WTC11 (cell line): ENCODE data around the gene NTMT2. TPM values are rescaled to one million over a fixed set of nuclear protein-coding genes. Genes with fewer than 3 reads are reported as not detected.

Source experiments
- ATAC-seq: fragments of 200-7000 bp; cut with Tn5 transposase; 2 replicates; pipeline ENCODE4 v1.10.0; 2021; ENCODE audit warnings: mild to moderate bottlenecking, moderate library complexity
- CTCF ChIA-PET: fragments of 300-600 bp; sonication (Branson Sonifier 250); formaldehyde crosslinking; loops from one replicate; lab custom pipeline; 2021; ENCODE audit warnings: antibody characterized with exemption; lab: Charles Lee
- POLR2A ChIA-PET: fragments of 350-600 bp; sonication (Branson Sonifier 250); formaldehyde crosslinking; loops from one replicate; lab custom pipeline; 2021; ENCODE audit warnings: antibody characterized with exemption; lab: Charles Lee
- DNase-seq: peaks from one replicate; pipeline ENCODE4 v3.0.0; 2021; ENCODE audit warnings: low spot score
- H3K27ac Mint-ChIP-seq: 2 replicates; pipeline ENCODE4 v1.8.0; 2021; ENCODE audit warnings: mixed read lengths
- H3K27me3 Mint-ChIP-seq: 2 replicates; pipeline ENCODE4 v1.8.0; 2021; ENCODE audit warnings: low read depth, mild to moderate bottlenecking, moderate library complexity, mixed read lengths
- H3K36me3 Mint-ChIP-seq: 2 replicates; pipeline ENCODE4 v1.8.0; 2021; ENCODE audit warnings: mixed read lengths
- H3K4me1 Mint-ChIP-seq: 2 replicates; pipeline ENCODE4 v1.8.0; 2022; ENCODE audit warnings: mixed read lengths
- H3K4me3 Mint-ChIP-seq: 2 replicates; pipeline ENCODE4 v1.8.0; 2021; ENCODE audit warnings: mild to moderate bottlenecking, moderate library complexity, mixed read lengths
- H3K9me3 Mint-ChIP-seq: 2 replicates; pipeline ENCODE4 v1.8.0; 2021; ENCODE audit warnings: mixed read lengths
- ARID4B ChIP-seq: sonication (generic); formaldehyde crosslinking; IDR thresholded peaks from 2 replicates; pipeline ENCODE4 v1.8.0; 2023; ENCODE audit warnings: missing genetic modification reagents, mild to moderate bottlenecking, borderline replicate concordance
- JAZF1 ChIP-seq: fragments of 250-450 bp; sonication (Bioruptor Pico); IDR thresholded peaks from 2 replicates; pipeline ENCODE4 v1.9.0; 2021; ENCODE audit warnings: moderate library complexity, mild to moderate bottlenecking, inconsistent platforms
- MLX ChIP-seq: sonication (generic); formaldehyde crosslinking; IDR thresholded peaks from 2 replicates; pipeline ENCODE4 v1.8.1; 2023; ENCODE audit warnings: mild to moderate bottlenecking, missing genetic modification reagents, moderate library complexity
- NR1H2 ChIP-seq: sonication (generic); formaldehyde crosslinking; IDR thresholded peaks from 2 replicates; pipeline ENCODE4 v1.9.0; 2021; ENCODE audit warnings: mild to moderate bottlenecking, moderate library complexity, missing genetic modification reagents
- NR3C1 ChIP-seq: sonication (generic); formaldehyde crosslinking; conservative IDR thresholded peaks from 2 replicates; pipeline ENCODE4 v1.8.1; 2023; ENCODE audit warnings: low read depth, mild to moderate bottlenecking, missing genetic modification reagents
- SMAD3 ChIP-seq: sonication (generic); formaldehyde crosslinking; IDR thresholded peaks from 2 replicates; pipeline ENCODE4 v1.8.0; 2022; ENCODE audit warnings: missing genetic modification reagents, mild to moderate bottlenecking, borderline replicate concordance
- TEAD1 ChIP-seq: sonication (generic); formaldehyde crosslinking; IDR thresholded peaks from 2 replicates; pipeline ENCODE4 v1.8.0; 2022; ENCODE audit warnings: mild to moderate bottlenecking, missing genetic modification reagents
- ZNF532 ChIP-seq: fragments of 250-450 bp; sonication (Bioruptor Pico); IDR thresholded peaks from 2 replicates; pipeline ENCODE4 v1.9.0; 2021; ENCODE audit warnings: mild to moderate bottlenecking, borderline replicate concordance
- total RNA-seq: library from RNA; stranded (reverse); gene quantifications from 3 replicates; pipeline ENCODE4 v1.2.3, GENCODE V29; 2021
- TF ChIP-seq, protein P1 (sequence below): fragments of 250-450 bp; sonication (Bioruptor Pico); IDR thresholded peaks from 2 replicates; pipeline ENCODE4 v1.8.0; 2021; ENCODE audit warnings: mild to moderate bottlenecking
- TF ChIP-seq, protein P2 (sequence below): fragments of 250-450 bp; sonication (Bioruptor Pico); IDR thresholded peaks from 2 replicates; pipeline ENCODE4 v1.9.0; 2021; ENCODE audit warnings: mild to moderate bottlenecking
- TF ChIP-seq, protein P3 (sequence below): fragments of 200-600 bp; IDR thresholded peaks from 2 replicates; pipeline ENCODE4 v1.8.0; 2022; ENCODE audit warnings: antibody characterized with exemption

Gene NTMT2
- total RNA-seq, 1 experiment from 2014 or later, result 0.24 TPM

DNA sequence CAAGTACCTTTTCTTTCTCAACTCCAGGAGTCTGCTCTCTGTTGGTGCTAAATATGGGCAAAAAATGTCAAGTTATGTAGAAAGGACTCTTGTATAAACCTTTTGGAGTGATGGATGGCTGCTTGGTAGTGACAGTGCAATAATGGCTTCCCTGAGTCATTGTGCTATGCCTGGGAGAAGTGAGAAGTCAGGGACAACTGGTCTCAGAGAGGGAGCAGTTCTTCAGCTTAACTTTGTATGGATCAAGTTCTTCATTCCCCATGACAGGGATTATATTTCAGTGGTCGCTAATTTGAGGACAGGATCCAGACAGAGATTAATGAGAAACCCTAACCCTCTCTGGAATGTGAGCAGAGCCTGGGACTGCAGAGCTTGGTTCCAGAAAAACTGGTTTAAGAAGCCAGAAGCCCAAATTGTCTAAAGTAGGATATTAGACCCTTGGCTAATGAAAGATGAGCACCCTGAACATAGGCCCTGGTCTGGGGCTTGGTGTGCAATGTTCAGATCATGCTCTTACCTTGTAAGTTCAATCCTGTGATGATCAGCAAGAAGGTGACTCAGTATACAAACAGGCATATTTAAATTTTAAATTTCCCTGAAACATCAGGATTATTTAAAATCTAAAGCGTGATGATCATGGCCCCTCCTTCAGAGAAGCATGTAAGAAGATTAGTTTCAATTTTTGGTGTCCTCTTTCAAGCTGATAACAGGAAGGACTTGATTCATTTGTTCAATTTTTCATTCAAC is 50.9 kb downstream of the NTMT2 start:
- H3K27me3 Mint-ChIP-seq, result peaks cover 3% of the 10 kb centered on the region; the same call in 1 of the 2 replicates
- ChIA-PET POLR2A (no interaction called here), CTCF (no interaction called here)
- TF ChIP-seq ARID4B (no peak), MLX (no peak), NR3C1 (CRISPR knock-in tag) (no peak), ZNF532 (CRISPR knock-in tag) (no peak), TEAD1 (CRISPR knock-in tag) (no peak), JAZF1 (CRISPR knock-in tag) (no peak), NR1H2 (CRISPR knock-in tag) (no peak), SMAD3 (no peak)
- TF ChIP-seq, protein P1, sequence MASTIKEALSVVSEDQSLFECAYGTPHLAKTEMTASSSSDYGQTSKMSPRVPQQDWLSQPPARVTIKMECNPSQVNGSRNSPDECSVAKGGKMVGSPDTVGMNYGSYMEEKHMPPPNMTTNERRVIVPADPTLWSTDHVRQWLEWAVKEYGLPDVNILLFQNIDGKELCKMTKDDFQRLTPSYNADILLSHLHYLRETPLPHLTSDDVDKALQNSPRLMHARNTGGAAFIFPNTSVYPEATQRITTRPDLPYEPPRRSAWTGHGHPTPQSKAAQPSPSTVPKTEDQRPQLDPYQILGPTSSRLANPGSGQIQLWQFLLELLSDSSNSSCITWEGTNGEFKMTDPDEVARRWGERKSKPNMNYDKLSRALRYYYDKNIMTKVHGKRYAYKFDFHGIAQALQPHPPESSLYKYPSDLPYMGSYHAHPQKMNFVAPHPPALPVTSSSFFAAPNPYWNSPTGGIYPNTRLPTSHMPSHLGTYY, result no peak
- TF ChIP-seq, protein P2, sequence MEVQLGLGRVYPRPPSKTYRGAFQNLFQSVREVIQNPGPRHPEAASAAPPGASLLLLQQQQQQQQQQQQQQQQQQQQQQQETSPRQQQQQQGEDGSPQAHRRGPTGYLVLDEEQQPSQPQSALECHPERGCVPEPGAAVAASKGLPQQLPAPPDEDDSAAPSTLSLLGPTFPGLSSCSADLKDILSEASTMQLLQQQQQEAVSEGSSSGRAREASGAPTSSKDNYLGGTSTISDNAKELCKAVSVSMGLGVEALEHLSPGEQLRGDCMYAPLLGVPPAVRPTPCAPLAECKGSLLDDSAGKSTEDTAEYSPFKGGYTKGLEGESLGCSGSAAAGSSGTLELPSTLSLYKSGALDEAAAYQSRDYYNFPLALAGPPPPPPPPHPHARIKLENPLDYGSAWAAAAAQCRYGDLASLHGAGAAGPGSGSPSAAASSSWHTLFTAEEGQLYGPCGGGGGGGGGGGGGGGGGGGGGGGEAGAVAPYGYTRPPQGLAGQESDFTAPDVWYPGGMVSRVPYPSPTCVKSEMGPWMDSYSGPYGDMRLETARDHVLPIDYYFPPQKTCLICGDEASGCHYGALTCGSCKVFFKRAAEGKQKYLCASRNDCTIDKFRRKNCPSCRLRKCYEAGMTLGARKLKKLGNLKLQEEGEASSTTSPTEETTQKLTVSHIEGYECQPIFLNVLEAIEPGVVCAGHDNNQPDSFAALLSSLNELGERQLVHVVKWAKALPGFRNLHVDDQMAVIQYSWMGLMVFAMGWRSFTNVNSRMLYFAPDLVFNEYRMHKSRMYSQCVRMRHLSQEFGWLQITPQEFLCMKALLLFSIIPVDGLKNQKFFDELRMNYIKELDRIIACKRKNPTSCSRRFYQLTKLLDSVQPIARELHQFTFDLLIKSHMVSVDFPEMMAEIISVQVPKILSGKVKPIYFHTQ (CRISPR knock-in tag), result no peak
- TF ChIP-seq, protein P3, sequence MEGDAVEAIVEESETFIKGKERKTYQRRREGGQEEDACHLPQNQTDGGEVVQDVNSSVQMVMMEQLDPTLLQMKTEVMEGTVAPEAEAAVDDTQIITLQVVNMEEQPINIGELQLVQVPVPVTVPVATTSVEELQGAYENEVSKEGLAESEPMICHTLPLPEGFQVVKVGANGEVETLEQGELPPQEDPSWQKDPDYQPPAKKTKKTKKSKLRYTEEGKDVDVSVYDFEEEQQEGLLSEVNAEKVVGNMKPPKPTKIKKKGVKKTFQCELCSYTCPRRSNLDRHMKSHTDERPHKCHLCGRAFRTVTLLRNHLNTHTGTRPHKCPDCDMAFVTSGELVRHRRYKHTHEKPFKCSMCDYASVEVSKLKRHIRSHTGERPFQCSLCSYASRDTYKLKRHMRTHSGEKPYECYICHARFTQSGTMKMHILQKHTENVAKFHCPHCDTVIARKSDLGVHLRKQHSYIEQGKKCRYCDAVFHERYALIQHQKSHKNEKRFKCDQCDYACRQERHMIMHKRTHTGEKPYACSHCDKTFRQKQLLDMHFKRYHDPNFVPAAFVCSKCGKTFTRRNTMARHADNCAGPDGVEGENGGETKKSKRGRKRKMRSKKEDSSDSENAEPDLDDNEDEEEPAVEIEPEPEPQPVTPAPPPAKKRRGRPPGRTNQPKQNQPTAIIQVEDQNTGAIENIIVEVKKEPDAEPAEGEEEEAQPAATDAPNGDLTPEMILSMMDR, result no peak
- H3K4me1 Mint-ChIP-seq, result no peaks in the 10 kb centered on the region
- H3K4me3 Mint-ChIP-seq, result no peak overlapping the region
- no peak for ATAC-seq
- no peak for DNase-seq
- no peak overlapping the region for H3K27ac Mint-ChIP-seq
- H3K9me3 Mint-ChIP-seq, result no peaks in the 10 kb centered on the region; the same call in 1 of the 2 replicates
- H3K36me3 Mint-ChIP-seq, result no peaks in the 10 kb centered on the region
